GM13977 (cell line): ENCODE data around the gene TNFRSF11A.

Experiments
- DNase-seq: peaks from one replicate; pipeline ENCODE4 v3.0.0; 2012; ENCODE audit warnings: low spot score
- in situ Hi-C: fragments of 300-500 bp; cut with MboI; formaldehyde crosslinking; loops from one replicate; pipeline ENCODE4 v1.12.0; 2022; ENCODE audit warnings: low sequenced_read_pairs, low pct_unique_long_range_greater_than_20kb, mixed read lengths, inconsistent platforms; ENCODE audit not compliant: unreplicated experiment
- TF ChIP-seq, protein P1 (sequence below): IDR thresholded peaks from 2 replicates; pipeline ENCODE4 v1.5.1; 2012; ENCODE audit warnings: mild to moderate bottlenecking, control low read depth; ENCODE audit not compliant: insufficient read depth; ENCODE audit errors: extremely low read depth, missing control alignments

TNFRSF11A gene

DNA sequence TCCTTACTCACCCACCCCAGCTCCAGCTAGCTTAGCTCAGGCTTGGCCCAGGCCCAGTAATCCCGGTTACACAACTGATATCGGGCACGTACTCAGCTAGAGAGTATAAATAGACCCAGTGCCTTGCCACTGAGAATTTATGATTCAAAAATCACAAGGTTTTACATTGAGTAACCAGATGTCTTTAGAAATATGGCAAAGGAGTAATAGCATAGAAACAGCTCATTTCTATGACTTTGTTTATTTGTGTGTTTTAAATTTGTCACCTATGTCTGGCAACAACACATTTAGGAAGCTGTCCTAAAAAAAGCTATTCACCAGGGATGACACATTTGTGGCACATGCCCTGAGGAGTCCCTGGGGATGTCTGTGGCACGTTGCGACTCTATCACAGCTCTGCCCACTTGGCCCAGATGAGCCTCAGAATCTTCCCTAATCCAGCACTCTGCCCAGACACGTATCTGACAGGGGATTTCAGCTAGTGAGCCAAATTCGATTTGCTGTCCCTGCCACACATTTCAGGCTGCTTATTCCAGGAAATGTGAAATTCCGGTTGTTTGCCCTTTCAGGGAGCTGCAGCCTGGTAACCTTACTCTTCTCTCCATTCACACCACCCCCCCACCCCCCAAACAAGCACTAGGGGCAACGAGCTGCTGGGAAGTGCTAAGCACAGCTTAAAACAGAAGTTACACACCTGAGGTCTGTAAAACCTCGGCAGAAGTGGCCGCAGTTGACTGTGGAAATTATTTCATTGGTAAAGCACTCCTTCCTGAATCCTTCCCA is 112.3 kb downstream of the TNFRSF11A start:
- TF ChIP-seq, protein P1, sequence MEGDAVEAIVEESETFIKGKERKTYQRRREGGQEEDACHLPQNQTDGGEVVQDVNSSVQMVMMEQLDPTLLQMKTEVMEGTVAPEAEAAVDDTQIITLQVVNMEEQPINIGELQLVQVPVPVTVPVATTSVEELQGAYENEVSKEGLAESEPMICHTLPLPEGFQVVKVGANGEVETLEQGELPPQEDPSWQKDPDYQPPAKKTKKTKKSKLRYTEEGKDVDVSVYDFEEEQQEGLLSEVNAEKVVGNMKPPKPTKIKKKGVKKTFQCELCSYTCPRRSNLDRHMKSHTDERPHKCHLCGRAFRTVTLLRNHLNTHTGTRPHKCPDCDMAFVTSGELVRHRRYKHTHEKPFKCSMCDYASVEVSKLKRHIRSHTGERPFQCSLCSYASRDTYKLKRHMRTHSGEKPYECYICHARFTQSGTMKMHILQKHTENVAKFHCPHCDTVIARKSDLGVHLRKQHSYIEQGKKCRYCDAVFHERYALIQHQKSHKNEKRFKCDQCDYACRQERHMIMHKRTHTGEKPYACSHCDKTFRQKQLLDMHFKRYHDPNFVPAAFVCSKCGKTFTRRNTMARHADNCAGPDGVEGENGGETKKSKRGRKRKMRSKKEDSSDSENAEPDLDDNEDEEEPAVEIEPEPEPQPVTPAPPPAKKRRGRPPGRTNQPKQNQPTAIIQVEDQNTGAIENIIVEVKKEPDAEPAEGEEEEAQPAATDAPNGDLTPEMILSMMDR, result no peak
- no peak for DNase-seq
- in situ Hi-C loops, result no loop called here

DNA sequence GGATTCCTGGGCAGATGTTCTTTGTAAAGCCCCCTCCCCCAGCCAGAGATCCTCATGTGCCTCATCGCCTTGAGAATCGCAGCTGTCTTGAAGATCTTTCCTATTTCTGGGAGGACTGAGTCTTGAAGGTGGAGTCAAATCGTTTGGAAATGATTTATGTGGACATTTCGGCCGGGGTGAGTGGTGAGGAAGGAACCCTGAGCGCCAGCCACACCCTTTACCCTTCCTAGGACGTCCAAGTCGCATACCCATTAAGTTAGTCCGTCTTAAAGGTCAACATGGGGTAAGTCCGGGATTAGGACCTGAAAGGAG is 112.9 kb downstream of the TNFRSF11A start:
- TF ChIP-seq, protein P1, result no peak
- in situ Hi-C loops, result no loop called here
- no peak for DNase-seq

DNA sequence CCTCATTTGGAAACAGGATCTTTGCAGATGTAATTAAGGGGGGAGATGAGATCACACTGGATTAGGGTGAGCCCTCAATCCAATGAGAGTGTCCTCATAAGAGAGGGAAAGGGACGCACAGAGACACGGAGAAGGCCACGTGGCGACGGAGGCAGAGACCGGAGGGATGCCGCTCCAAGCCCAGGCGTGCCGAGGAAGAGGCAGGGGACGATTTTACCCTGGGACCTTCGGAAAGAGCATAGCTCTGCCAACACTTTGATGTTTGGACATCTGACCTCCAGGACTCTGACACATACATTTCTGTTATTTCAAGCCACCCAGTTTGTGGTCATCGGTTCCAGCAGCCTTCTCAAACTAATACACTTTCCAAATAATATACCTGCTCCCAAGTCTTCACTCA is 113.3 kb downstream of the TNFRSF11A start:
- TF ChIP-seq, protein P1, result no peak
- in situ Hi-C loops, result no loop called here
- DNase-seq, result no peak

DNA sequence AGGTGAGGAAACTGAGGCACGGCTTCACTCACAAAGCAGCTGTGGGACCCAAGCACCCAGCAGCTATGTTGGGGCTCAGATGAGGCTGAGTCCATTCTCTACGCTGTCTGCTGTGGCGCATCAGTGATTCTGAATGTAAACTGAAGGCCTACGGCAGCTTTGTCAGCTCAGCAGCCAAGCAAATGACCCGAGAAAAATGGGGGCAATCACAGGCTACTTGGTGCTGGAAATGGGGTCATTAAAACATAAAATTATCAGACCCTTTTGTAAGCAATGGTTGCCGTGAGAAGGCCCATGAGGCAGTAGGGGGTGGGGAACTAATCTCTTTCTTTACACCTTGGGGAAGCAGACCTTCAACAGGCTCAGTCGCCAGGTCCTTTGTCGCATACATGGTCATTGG is 113.8 kb downstream of the TNFRSF11A start:
- no peak for DNase-seq
- in situ Hi-C loops, result no loop called here
- TF ChIP-seq, protein P1, result no peak
